ENCODE measurements around the gene BCL7C.
"Not testable (repeated sequence)": the region's sequence is repeated elsewhere in the genome, so short reads cannot be mapped to it uniquely, and the experiment has no call there.

Gene BCL7C

DNA sequence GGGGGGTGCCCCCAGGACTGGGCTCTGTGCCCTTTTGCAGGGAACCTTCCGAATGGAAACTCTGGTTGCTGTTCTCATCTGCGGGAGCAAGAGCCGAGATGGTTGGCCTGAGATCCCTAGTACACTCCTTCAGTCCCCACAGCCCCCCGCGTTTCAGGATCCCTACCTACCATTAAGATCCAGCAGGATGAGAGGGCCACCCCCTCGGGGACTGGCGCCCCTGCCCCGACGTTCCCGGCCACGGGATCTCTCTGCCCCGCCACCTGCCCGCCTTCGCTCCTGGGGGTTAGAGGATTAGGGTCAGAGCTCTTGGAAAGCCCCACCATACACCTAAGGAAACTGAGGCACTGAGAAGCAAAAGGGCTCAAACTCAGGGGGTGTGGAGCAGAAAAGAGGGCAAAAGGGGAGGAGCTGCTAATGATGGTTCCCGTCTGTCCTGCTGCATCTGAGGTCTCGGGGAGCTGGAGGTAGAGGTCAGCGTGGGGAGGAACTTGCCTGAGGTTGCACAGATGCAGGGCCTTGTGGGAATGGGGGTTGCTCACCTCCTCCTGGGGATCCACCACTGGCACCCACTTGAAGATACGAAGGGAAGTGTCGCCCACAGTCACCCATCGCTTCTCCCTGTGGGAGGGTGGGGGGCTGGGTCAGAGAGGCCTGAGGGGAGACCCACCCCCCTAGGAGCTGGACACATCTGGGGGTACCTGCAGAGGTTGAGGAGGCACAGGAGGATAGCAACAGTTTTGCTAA, 1.0 kb downstream of the BCL7C start:
- H3K4me1 ChIP-seq (ENCODE audit: insufficient read depth, low read length): peaks cover 15% of the 10 kb centered on the region; the same call in 1 of the 2 replicates
- no peaks in the 10 kb centered on the region for H3K9me3 ChIP-seq (ENCODE audit: insufficient read depth, low read depth, low read length)
- H3K27me3 ChIP-seq (ENCODE audit: insufficient read depth, low read length): peaks cover 13% of the 10 kb centered on the region
- no peak overlapping the region for H3K27ac ChIP-seq (ENCODE audit: low read depth, low read length)
- H3K9ac ChIP-seq (ENCODE audit: low read depth, low read length): no peak overlapping the region
- peak overlapping the region; percentile 94 for H3K4me3 ChIP-seq (ENCODE audit: low read length)
- H3K36me3 ChIP-seq (ENCODE audit: insufficient read depth, low read length): peaks cover 15% of the 10 kb centered on the region; the same call in 1 of the 2 replicates
- WGBS: 86% methylated on average over 18 of the region's 20 CpGs

DNA sequence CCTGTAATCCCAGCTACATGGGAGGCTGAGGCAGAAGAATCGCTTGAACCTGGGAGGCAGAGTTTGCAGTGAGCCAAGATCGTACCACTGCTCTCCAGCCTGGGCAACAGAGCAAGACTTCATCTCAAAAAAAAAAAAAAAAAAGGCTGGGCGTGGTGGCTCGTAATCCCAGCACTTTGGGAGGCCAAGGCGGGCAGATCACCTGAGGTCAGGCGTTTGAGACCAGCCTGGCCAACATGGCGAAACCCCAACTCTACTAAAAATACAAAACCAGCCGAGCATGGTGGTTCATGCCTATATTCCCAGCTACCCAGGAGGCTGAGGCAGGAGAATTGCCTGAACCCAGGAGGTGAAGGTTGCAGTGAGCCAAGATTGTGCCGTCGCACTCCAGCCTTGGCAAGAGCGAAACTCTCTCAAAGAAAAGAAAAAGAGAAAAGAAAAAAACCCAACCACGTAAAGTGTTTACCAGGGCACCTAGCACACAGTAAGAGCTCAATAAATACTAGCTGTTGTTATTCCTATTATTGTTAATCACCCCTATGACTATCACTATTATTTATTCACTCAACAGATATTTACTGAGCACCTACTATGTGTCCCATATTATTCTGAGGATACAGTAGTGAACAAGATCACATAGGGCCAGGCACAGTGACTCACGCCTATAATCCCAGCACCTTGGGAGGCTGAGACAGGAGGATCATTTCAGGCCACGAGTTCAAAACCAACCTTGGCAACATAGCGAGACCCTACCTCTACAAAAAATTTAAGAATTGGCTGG, 2.6 kb downstream of the BCL7C start:
- Histone ChIP-seq H3K27me3 (ENCODE audit: insufficient read depth, low read length) (peaks cover 13% of the 10 kb centered on the region), H3K4me1 (ENCODE audit: insufficient read depth, low read length) (peaks cover 15% of the 10 kb centered on the region; the same call in 1 of the 2 replicates), H3K36me3 (ENCODE audit: insufficient read depth, low read length) (peaks cover 17% of the 10 kb centered on the region; the same call in 1 of the 2 replicates)
- WGBS: 94% methylated on average over 14 of the region's 15 CpGs
- H3K27ac ChIP-seq (ENCODE audit: low read depth, low read length); H3K9me3 ChIP-seq (ENCODE audit: insufficient read depth, low read depth, low read length); H3K9ac ChIP-seq (ENCODE audit: low read depth, low read length); H3K4me3 ChIP-seq (ENCODE audit: low read length): not testable (repeated sequence)

DNA sequence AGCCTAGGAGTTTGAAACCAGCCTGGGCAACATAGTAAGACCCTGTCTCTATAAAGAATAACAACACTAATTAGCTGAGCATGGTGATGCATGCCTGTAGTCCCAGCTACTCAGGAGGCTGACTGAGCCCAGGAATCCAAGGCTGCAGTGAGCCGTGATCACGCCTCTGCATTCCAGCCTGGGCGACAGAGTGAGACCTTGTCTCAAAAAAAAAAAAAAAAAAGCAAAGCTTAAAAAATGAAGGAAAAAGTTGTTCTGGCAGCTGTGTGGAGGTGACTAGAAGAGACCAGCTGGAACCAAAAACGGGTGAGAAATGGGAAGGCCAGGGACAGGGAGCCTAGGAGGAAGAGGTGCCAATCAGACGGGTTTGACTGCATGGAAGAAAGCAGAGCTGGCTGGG, 4.2 kb downstream of the BCL7C start:
- peaks cover 10% of the 10 kb centered on the region; the same call in 1 of the 2 replicates for H3K4me1 ChIP-seq (ENCODE audit: insufficient read depth, low read length)
- peaks cover 6% of the 10 kb centered on the region for H3K27me3 ChIP-seq (ENCODE audit: insufficient read depth, low read length)
- WGBS: 83% methylated on average over 5 of the region's 5 CpGs
- no peak overlapping the region for H3K9ac ChIP-seq (ENCODE audit: low read depth, low read length)
- no peaks in the 10 kb centered on the region for H3K9me3 ChIP-seq (ENCODE audit: insufficient read depth, low read depth, low read length)
- no peak overlapping the region for H3K4me3 ChIP-seq (ENCODE audit: low read length)
- H3K27ac ChIP-seq (ENCODE audit: low read depth, low read length): no peak overlapping the region
- peaks cover 21% of the 10 kb centered on the region; the same call in 1 of the 2 replicates for H3K36me3 ChIP-seq (ENCODE audit: insufficient read depth, low read length)

DNA sequence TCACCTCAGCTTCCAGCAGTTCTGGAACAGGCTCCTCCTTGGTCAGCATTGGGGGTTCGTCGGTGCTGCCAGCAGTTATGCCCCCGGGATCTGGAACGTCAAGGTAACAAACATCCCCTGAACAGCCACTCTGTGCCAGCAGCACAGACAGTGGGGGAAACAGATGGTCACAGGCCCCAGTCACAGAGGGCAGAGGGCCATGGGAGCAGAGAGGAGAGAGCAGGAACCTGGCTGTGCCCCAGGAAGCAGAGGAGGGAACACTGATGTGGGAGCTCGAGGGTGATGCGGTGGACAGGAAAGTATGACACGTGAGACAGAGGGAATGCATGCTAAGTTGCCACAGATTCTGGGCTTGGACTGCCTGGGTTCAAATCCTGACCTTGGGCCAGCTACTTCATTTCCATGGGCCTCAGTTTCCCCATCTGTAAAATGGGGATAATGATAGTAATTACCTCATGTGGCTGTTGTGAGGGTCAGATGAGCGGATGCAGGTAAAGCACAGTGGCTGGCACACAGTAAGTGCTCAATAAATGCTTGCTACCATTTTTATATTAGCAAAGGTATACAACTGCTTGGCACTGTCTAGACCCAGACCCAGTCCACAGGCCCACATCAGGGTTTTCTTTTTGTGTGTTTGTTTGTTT, 4.9 kb downstream of the BCL7C start:
- no peaks in the 10 kb centered on the region for H3K9me3 ChIP-seq (ENCODE audit: insufficient read depth, low read depth, low read length)
- WGBS: 95% methylated on average over 8 of the region's 8 CpGs
- peaks cover 6% of the 10 kb centered on the region; the same call in 1 of the 2 replicates for H3K4me1 ChIP-seq (ENCODE audit: insufficient read depth, low read length)
- peaks cover 21% of the 10 kb centered on the region; the same call in 1 of the 2 replicates for H3K36me3 ChIP-seq (ENCODE audit: insufficient read depth, low read length)
- H3K27me3 ChIP-seq (ENCODE audit: insufficient read depth, low read length): no peaks in the 10 kb centered on the region
- H3K9ac ChIP-seq (ENCODE audit: low read depth, low read length): no peak overlapping the region
- H3K27ac ChIP-seq (ENCODE audit: low read depth, low read length): no peak overlapping the region
- no peak overlapping the region for H3K4me3 ChIP-seq (ENCODE audit: low read length)

DNA sequence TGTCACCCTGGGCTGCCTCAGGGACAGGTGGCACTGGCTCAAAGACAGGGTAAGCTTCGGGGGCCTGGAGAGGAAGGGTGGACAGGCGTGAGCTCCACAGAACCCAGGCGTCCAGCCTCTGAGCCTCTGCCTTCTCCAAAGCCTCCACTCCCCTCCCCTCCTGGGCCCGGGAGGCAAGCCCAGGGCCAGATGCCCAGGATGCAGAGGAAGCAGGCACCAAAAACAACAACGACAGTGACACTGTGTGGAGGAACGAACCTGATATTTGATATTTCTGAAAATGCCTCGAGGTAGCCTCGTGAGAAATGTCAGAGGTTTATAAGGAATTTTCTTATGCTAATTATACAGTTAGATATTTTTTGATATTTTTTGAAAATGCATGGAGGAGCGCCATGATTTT, 6.0 kb downstream of the BCL7C start:
- Histone ChIP-seq H3K27me3 (ENCODE audit: insufficient read depth, low read length) (no peaks in the 10 kb centered on the region), H3K36me3 (ENCODE audit: insufficient read depth, low read length) (peaks cover 21% of the 10 kb centered on the region; the same call in 1 of the 2 replicates), H3K27ac (ENCODE audit: low read depth, low read length) (no peak overlapping the region), H3K9ac (ENCODE audit: low read depth, low read length) (no peak overlapping the region), H3K9me3 (ENCODE audit: insufficient read depth, low read depth, low read length) (no peaks in the 10 kb centered on the region), H3K4me3 (ENCODE audit: low read length) (no peak overlapping the region), H3K4me1 (ENCODE audit: insufficient read depth, low read length) (peaks cover 1% of the 10 kb centered on the region; the same call in 1 of the 2 replicates)
- WGBS: 92% methylated on average over 9 of the region's 9 CpGs

DNA sequence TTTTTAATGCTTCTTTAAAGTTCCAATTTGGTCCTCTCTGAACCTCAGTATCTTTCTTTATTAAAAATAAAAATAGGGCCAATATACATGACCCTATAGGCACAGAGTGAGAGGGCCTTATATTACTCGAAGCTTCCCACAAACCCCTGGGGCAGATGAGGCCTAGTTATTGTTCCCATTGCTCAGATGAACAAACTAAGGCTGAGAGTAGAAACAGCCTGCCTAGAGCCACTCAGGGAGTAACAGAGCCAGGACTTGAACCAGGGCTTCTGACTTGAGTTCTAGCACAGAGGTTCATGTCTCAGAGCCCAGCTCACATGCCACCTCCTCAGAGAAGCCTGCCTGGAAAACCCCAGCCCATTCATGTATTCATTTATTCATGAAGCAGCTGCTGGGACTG, 7.7 kb downstream of the BCL7C start:
- Histone ChIP-seq H3K4me3 (ENCODE audit: low read length) (no peak overlapping the region), H3K9ac (ENCODE audit: low read depth, low read length) (no peak overlapping the region), H3K9me3 (ENCODE audit: insufficient read depth, low read depth, low read length) (no peaks in the 10 kb centered on the region), H3K27ac (ENCODE audit: low read depth, low read length) (no peak overlapping the region), H3K36me3 (ENCODE audit: insufficient read depth, low read length) (peaks cover 19% of the 10 kb centered on the region; the same call in 1 of the 2 replicates), H3K27me3 (ENCODE audit: insufficient read depth, low read length) (no peaks in the 10 kb centered on the region), H3K4me1 (ENCODE audit: insufficient read depth, low read length) (no peaks in the 10 kb centered on the region)
- 83% methylated on average over 1 of the region's 1 CpG for WGBS

DNA sequence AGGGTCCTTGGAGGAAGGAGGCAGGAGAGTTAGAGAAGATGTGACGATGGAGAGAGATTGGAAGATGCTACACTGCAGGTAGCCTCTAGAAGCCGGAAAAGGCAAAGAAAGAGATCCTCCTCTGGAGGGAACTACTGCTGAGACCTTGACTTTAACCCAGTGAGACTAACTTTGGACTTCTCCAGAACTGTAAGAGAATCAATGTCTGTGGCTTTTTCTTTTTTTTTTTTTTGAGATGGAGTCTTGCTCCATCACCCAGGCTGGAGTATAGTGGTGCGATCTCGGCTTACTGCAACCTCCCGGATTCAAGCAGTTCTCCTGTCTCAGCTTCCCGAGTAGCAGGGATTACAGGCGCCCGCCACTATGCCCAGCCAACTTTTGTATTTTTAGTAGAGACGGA, 8.7 kb downstream of the BCL7C start:
- Histone ChIP-seq H3K36me3 (ENCODE audit: insufficient read depth, low read length) (peaks cover 19% of the 10 kb centered on the region; the same call in 1 of the 2 replicates), H3K27me3 (ENCODE audit: insufficient read depth, low read length) (no peaks in the 10 kb centered on the region), H3K9ac (ENCODE audit: low read depth, low read length) (no peak overlapping the region), H3K9me3 (ENCODE audit: insufficient read depth, low read depth, low read length) (no peaks in the 10 kb centered on the region), H3K4me1 (ENCODE audit: insufficient read depth, low read length) (no peaks in the 10 kb centered on the region), H3K4me3 (ENCODE audit: low read length) (no peak overlapping the region), H3K27ac (ENCODE audit: low read depth, low read length) (no peak overlapping the region)
- 94% methylated on average over 9 of the region's 9 CpGs for WGBS

DNA sequence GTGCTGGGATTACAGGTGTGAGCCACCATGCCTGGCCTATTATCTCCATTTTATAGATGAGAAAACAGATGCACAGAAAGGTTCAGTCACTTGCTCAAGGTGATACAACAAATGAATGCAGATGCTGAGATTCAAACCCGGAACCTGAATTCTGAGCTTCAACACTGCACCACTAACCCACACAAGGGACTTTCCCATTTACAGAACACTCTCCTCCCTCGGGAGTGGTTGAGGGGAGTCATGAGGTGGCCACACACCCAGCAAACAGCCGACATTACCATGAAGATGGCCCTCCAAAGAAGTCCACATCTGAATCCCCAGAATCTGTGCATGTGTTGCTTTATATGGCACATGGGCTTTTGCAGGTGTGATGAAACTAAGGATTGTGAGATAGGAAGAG, 9.1 kb downstream of the BCL7C start:
- Histone ChIP-seq H3K9ac (ENCODE audit: low read depth, low read length) (no peak overlapping the region), H3K27ac (ENCODE audit: low read depth, low read length) (no peak overlapping the region), H3K27me3 (ENCODE audit: insufficient read depth, low read length) (no peaks in the 10 kb centered on the region), H3K4me3 (ENCODE audit: low read length) (no peak overlapping the region), H3K4me1 (ENCODE audit: insufficient read depth, low read length) (no peaks in the 10 kb centered on the region), H3K9me3 (ENCODE audit: insufficient read depth, low read depth, low read length) (no peaks in the 10 kb centered on the region), H3K36me3 (ENCODE audit: insufficient read depth, low read length) (peaks cover 21% of the 10 kb centered on the region; the same call in 1 of the 2 replicates)
- 84% methylated on average over 3 of the region's 3 CpGs for WGBS

DNA sequence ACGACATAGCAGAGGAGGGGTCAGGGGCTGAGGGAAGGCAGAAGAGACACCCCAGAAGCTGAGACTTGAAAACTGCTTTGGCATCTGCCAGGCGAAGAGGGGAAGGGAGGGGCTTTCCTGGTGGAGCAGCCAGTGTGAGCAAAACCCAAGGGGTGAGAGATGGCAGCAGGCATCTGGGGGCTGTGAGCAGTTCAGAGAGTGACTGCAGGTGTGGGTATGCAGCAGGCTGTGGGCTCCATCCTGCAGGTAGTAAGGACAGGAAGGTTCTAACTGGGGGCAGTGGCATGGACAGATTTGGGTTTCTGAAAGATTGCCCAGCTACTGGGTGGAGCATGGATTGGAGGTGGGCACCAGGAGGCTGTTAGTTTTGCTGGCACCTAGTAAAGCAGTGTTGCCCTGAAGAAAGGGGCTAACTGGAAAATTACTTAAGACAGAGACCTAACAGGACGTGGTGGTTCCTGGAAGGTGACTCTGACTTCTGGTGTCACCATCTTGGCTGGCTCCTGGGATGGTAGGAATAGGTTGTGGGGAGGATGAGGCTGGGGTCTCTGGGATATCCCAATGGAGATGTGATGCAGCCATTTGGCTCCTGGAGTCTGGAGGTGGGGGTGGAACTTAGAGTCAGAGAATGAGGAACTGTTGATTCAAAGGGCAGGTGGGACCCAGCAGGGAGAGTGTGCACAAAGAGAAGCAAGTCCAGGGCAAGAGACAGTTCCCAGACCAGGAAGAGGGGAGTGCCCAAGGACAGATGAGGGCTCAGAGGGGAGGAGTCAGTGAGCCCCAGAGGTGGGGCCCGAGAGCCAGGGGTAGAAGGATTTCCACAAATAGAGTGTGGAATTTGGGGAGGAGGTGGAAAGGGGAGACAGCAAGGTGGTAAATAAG, 11.2 kb downstream of the BCL7C start:
- Histone ChIP-seq H3K4me3 (ENCODE audit: low read length) (no peak overlapping the region), H3K27ac (ENCODE audit: low read depth, low read length) (no peak overlapping the region), H3K9me3 (ENCODE audit: insufficient read depth, low read depth, low read length) (no peaks in the 10 kb centered on the region), H3K4me1 (ENCODE audit: insufficient read depth, low read length) (no peaks in the 10 kb centered on the region), H3K36me3 (ENCODE audit: insufficient read depth, low read length) (peaks cover 16% of the 10 kb centered on the region; the same call in 1 of the 2 replicates), H3K27me3 (ENCODE audit: insufficient read depth, low read length) (no peaks in the 10 kb centered on the region), H3K9ac (ENCODE audit: low read depth, low read length) (no peak overlapping the region)
- 85% methylated on average over 4 of the region's 4 CpGs for WGBS

DNA sequence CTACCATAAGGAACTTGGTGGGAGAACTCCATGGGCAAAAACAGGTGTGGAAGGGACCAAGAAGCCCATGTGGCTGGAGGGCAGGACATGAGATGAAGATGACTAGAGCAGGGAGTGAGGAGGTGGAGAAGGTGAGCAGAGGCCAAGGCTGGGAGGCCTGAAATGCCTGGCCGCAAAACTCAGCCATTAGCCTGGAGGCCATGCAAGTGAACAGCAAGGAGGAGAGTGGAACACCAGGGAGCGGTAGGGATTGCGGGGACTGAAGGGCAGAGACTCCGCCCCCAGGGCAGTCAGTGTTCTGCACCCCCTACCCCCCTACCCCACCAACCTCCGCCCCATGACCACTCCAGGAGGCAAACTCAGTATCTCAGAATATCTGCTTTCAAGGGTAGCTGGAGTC, 17.0 kb downstream of the BCL7C start:
- peaks cover 10% of the 10 kb centered on the region; the same call in 1 of the 2 replicates for H3K36me3 ChIP-seq (ENCODE audit: insufficient read depth, low read length)
- H3K9me3 ChIP-seq (ENCODE audit: insufficient read depth, low read depth, low read length): no peaks in the 10 kb centered on the region
- H3K4me3 ChIP-seq (ENCODE audit: low read length): peak overlapping the region; percentile 87
- H3K4me1 ChIP-seq (ENCODE audit: insufficient read depth, low read length): peaks cover 8% of the 10 kb centered on the region; the same call in 1 of the 2 replicates
- H3K9ac ChIP-seq (ENCODE audit: low read depth, low read length): peak overlapping the region; percentile 97; the same call in 1 of the 2 replicates
- H3K27ac ChIP-seq (ENCODE audit: low read depth, low read length): no peak overlapping the region
- peaks cover 31% of the 10 kb centered on the region for H3K27me3 ChIP-seq (ENCODE audit: insufficient read depth, low read length)
- WGBS: 72% methylated on average over 5 of the region's 5 CpGs
